HG03520 (cell line): Measurements from ENCODE around the gene APEX2.
"Not testable (repeated sequence)": the region's sequence is repeated elsewhere in the genome, so short reads cannot be mapped to it uniquely, and the experiment has no call there.

Source experiments
- ATAC-seq: cut with Tn5 transposase; IDR thresholded peaks from one replicate; pipeline ENCODE4 v1.9.1; 2021; ENCODE audit warnings: mild to moderate bottlenecking, moderate library complexity; ENCODE audit not compliant: unreplicated experiment

Gene APEX2

GRCh38 chrX:54999717-55000598, at the start of gene APEX2:
APEX2 (plus strand) TSS chrX:55000363; CDS start chrX:55000423, 60 bp downstream.
- peak; percentile 89 for ATAC-seq

GRCh38 chrX:54950730-54951375, 49.3 kb upstream of the APEX2 start:
- no peak for ATAC-seq

- ATAC-seq: no peak
Observed at GRCh38 chrX:54961750-54962149, 38.4 kb upstream of the APEX2 start.

GRCh38 chrX:54964766-54965497, 35.2 kb upstream of the APEX2 start:
- no peak for ATAC-seq

GRCh38 chrX:54977387-54977786, 22.8 kb upstream of the APEX2 start:
- ATAC-seq: no peak

- no peak for ATAC-seq
Observed at GRCh38 chrX:54978448-54978847, 21.7 kb upstream of the APEX2 start.

- no peak for ATAC-seq
Observed at GRCh38 chrX:54979432-54979831, 20.7 kb upstream of the APEX2 start.

GRCh38 chrX:54980334-54980733, 19.8 kb upstream of the APEX2 start:
- ATAC-seq: no peak

GRCh38 chrX:54983306-54983705, 16.9 kb upstream of the APEX2 start:
- ATAC-seq: not testable (repeated sequence)

- ATAC-seq: no peak
Observed at GRCh38 chrX:54991706-54992105, 8.5 kb upstream of the APEX2 start.

GRCh38 chrX:54992911-54993622, 7.1 kb upstream of the APEX2 start:
- ATAC-seq: no peak

GRCh38 chrX:54994099-54994498, 6.1 kb upstream of the APEX2 start, which contains the start of gene PFKFB1:
PFKFB1 (minus strand) TSS chrX:54994188; CDS start chrX:54994007, 181 bp downstream.
- ATAC-seq: no peak

- no peak for ATAC-seq
Observed at GRCh38 chrX:54994668-54995351, 5.4 kb upstream of the APEX2 start.

- ATAC-seq: no peak
Observed at GRCh38 chrX:54995621-54996020, 4.5 kb upstream of the APEX2 start.

- ATAC-seq: no peak
Observed at GRCh38 chrX:55004231-55004630, 4.1 kb downstream of the APEX2 start.

- no peak for ATAC-seq
Observed at GRCh38 chrX:55005256-55005655, 5.1 kb downstream of the APEX2 start.

- no peak for ATAC-seq
Observed at GRCh38 chrX:55006827-55007621, 6.9 kb downstream of the APEX2 start.

GRCh38 chrX:55007656-55008055, 7.5 kb downstream of the APEX2 start:
- no peak for ATAC-seq

GRCh38 chrX:55008571-55009358, 8.6 kb downstream of the APEX2 start:
- no peak for ATAC-seq
